Large intestine (tissue), 3 donors: Measurements from ENCODE around the gene SERPINB11. TPM values are rescaled to one million over a fixed set of nuclear protein-coding genes. Genes with fewer than 3 reads are reported as not detected.
"Not testable (repeated sequence)": the region's sequence is repeated elsewhere in the genome, so short reads cannot be mapped to it uniquely, and the experiment has no call there.

Source experiments
- DNase-seq, 2 donors: peaks; one replicate each; pipeline versions ENCODE4 v3.0.0 to v3.0.0-alpha.2; 2013
- H3K27ac ChIP-seq: one replicate; pipeline ENCODE4 v1.5.1; 2013; ENCODE audit warnings: low read length
- H3K27me3 ChIP-seq: 2 replicates; pipeline ENCODE4 v1.6.1; 2013; ENCODE audit warnings: low read length; ENCODE audit not compliant: control insufficient read depth, insufficient read depth
- H3K36me3 ChIP-seq: 2 replicates; pipeline ENCODE4 v1.6.1; 2013; ENCODE audit warnings: low read length; ENCODE audit not compliant: control insufficient read depth, insufficient read depth
- H3K4me1 ChIP-seq: one replicate; pipeline ENCODE4 v1.6.1; 2013; ENCODE audit warnings: low read length; ENCODE audit not compliant: control insufficient read depth, insufficient read depth
- H3K4me3 ChIP-seq: one replicate; pipeline ENCODE4 v1.5.1; 2013; ENCODE audit warnings: low read length
- H3K9me3 ChIP-seq: one replicate; pipeline ENCODE4 v1.6.1; 2013; ENCODE audit warnings: mild to moderate bottlenecking, low read depth, low read length, moderate library complexity; ENCODE audit not compliant: control insufficient read depth
- WGBS: methylation state at CpG from one replicate; pipeline ENCODE4 v1.1.5; 2013; ENCODE audit warnings: low lambda C conversion rate; ENCODE audit not compliant: insufficient coverage; 5-methylcytosine and 5-hydroxymethylcytosine counted together
- polyA plus RNA-seq: library from polyadenylated mRNA; unstranded; fragments of 120-200 nt; gene quantifications from one replicate; pipeline ENCODE4 v1.2.1, GENCODE V29; 2013

Gene SERPINB11
- polyA plus RNA-seq, 1 donor = not detected

DNA sequence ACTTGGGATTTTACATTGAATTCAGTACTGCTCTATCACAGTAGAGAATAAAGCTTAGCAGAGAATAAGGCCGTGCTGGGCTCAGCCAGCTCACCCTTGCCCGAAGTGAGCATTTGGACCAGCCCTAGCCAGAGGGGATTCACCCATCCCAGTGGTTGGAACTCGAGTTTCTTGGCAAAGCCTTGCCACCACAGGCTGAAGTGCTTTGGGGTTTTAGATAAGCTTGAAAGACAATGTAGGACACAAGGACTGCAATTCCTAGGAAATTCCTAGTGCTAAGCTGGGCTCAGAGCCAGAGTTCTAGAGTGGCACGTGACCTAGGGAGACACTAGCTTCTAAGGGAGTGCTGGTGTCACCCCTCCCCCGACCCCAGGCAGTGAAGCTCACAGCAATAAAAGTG, 28.0 kb downstream of the SERPINB11 start:
- no peaks in the 10 kb centered on the region for H3K27me3 ChIP-seq
- no peak overlapping the region for H3K27ac ChIP-seq
- peak; percentile 6 to 31 for DNase-seq
- no peak overlapping the region for H3K4me3 ChIP-seq
- no peaks in the 10 kb centered on the region for H3K4me1 ChIP-seq
- no CpG with 5 or more reads among the region's 5 CpGs for WGBS
- no peaks in the 10 kb centered on the region for H3K9me3 ChIP-seq
- H3K36me3 ChIP-seq = no peaks in the 10 kb centered on the region

DNA sequence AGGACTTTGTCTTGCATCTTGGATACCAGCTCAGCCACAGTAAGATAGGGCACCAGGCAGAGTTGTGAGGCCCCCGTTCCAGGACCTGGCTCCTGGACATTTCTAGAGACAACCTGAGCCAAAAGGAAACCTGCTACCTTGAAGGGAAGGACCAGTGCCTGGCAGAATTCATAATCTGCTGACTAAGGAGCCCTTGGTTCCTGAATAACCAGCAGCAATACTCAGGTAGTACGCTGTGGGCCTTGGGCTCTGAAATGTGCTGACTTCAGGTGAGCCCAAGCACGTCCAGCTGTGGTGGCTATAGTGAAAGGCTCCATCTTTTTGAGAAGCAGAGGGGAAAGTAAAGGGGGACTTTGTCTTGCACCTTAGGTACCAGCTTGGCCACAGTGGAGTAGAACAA, 28.5 kb downstream of the SERPINB11 start:
- DNase-seq = no peak
- H3K27ac ChIP-seq = no peak overlapping the region

DNA sequence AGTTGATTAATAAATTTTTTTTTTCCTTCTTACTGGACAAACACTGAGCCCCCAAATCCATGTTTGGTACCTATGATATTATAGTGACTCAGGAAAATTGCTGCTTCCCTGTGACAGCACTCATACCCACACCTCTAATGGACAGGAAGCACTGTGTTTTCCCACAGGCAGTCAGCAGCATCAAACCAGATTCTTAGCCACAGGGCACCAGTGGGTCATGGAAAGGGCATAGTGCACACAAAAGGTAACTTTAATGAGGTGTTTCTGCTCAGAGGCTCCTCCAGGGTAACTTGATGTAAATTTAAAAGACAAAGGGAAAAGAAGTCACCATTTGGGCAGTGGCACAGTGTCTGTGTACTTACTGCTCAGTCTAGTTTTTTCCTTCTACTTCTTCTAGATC, 34.1 kb downstream of the SERPINB11 start:
- Histone ChIP-seq H3K36me3 (no peaks in the 10 kb centered on the region), H3K9me3 (no peaks in the 10 kb centered on the region), H3K27me3 (no peaks in the 10 kb centered on the region), H3K27ac (no peak overlapping the region), H3K4me1 (no peaks in the 10 kb centered on the region), H3K4me3 (no peak overlapping the region)
- no peak for DNase-seq

More for the DNA sequence above, 28.5 kb downstream of the SERPINB11 start:
- WGBS = no CpG with 5 or more reads among the region's 3 CpGs
- Histone ChIP-seq H3K4me3 (no peak overlapping the region), H3K4me1 (no peaks in the 10 kb centered on the region), H3K27me3 (no peaks in the 10 kb centered on the region), H3K36me3 (no peaks in the 10 kb centered on the region), H3K9me3 (no peaks in the 10 kb centered on the region)

DNA sequence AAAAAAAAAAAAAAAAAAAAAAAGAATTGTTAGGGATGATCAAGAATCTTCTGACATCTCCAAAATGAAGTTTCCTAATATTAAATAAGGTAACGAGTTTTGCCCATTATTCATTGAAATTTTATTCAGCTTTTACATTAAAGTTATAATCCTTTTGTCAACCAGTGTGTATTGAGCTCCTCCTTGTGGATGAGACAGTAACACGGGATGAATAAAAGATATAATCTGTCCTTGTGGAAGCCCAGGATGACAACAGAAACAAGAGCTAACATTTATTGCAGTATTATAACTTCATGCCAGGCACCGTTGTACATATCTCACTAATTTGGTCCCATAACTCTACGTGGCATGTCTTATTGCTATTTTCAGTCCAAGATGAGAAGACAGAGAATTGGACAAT, 39.0 kb downstream of the SERPINB11 start:
- H3K4me1 ChIP-seq = no peaks in the 10 kb centered on the region
- no peak overlapping the region for H3K4me3 ChIP-seq
- no peaks in the 10 kb centered on the region for H3K9me3 ChIP-seq
- H3K27me3 ChIP-seq = no peaks in the 10 kb centered on the region
- no peaks in the 10 kb centered on the region for H3K36me3 ChIP-seq
- H3K27ac ChIP-seq = no peak overlapping the region
- 71% methylated on average over 1 of the region's 4 CpGs for WGBS
- no peak for DNase-seq

DNA sequence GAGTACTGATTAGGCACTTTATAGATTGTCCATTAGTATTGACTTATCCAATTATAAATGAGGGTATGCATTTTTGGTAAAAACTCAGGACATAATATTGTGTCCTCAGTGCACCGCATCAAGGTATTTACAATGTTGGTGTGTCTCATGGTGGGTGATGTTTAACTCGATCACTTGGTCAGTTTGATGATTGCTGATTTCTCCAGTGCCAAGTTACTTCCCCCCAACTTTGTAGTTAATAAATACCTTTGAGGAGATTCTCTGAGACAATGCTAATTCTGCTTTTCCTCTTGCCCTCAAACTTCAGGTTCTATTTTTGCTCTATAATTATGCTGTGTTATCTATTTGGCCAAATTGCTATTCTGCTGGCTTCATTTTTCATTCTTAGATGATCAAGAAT, 44.2 kb downstream of the SERPINB11 start:
- no peaks in the 10 kb centered on the region for H3K36me3 ChIP-seq
- DNase-seq = no peak
- H3K27me3 ChIP-seq = no peaks in the 10 kb centered on the region
- no peaks in the 10 kb centered on the region for H3K9me3 ChIP-seq
- no peak overlapping the region for H3K4me3 ChIP-seq
- WGBS = no CpG with 5 or more reads among the region's 2 CpGs
- no peaks in the 10 kb centered on the region for H3K4me1 ChIP-seq
- no peak overlapping the region for H3K27ac ChIP-seq

DNA sequence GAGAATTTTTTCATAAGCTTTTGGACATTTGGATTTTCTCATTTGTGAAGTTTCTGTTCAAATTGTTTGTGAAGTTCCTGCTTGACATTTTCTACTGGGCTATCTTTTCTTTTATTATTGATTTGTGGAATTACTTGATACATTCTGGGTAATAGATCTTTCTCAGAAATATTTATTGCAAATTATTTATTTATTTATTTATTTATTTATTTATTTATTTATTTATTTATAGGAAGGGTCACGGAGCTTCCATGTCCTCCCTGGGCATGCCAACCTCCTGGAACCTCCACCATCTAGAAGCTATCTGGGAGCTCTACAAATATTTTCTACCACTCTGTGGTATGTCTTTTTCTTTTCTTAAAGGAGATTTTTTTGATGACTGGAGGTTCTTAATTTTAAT, 46.7 kb downstream of the SERPINB11 start:
- WGBS = no CpG with 5 or more reads among the region's 1 CpG
- DNase-seq = no peak
- H3K4me3 ChIP-seq = no peak overlapping the region
- H3K9me3 ChIP-seq = no peaks in the 10 kb centered on the region
- no peaks in the 10 kb centered on the region for H3K36me3 ChIP-seq
- H3K27me3 ChIP-seq = no peaks in the 10 kb centered on the region
- no peak overlapping the region for H3K27ac ChIP-seq
- H3K4me1 ChIP-seq = no peaks in the 10 kb centered on the region

DNA sequence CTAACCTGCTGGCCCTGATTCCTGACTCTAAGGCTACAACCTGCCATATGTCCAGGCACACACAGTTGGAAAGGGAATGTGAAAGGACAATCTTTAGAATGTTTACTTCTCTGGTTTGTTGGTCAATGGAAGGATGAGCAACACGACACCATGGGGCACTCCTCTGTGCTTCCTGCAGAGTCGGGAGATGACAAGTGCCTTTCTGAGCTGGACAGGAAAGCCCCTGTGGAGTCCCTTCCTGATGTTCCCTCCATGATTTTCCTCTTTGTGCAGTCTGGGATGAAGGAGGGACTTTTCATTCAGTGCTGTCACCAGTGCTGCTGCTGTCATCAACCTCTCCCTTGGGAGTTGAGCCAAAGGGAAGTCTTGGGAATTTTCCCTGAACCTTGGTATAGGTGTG, 49.9 kb downstream of the SERPINB11 start:
- no peak for DNase-seq
- no peaks in the 10 kb centered on the region for H3K27me3 ChIP-seq
- no peaks in the 10 kb centered on the region for H3K36me3 ChIP-seq
- H3K4me1 ChIP-seq = no peaks in the 10 kb centered on the region
- H3K4me3 ChIP-seq = no peak overlapping the region
- WGBS = 100% methylated on average over 1 of the region's 2 CpGs
- no peak overlapping the region for H3K27ac ChIP-seq
- no peaks in the 10 kb centered on the region for H3K9me3 ChIP-seq

DNA sequence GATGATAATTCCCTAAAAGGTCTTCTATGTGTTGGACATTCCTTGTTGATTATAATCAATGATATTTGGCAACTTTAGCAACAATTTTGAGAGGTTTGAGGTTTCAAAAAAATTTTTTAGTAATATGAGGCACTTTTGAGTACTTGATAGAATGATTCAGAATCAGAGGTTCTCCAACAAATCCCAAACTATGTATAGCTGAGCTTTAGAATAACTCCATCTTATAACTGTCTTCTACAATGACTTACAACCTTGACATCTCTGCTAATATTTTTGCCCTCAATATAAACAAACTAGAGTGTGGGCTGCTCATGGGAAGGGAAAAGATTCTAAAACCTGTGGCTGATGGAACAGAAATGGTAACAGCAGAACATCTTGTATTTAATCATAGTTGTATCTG, 50.9 kb downstream of the SERPINB11 start:
- H3K4me1 ChIP-seq = no peaks in the 10 kb centered on the region
- no peak overlapping the region for H3K27ac ChIP-seq
- DNase-seq = no peak
- H3K4me3 ChIP-seq = no peak overlapping the region
- no peaks in the 10 kb centered on the region for H3K27me3 ChIP-seq
- no peaks in the 10 kb centered on the region for H3K9me3 ChIP-seq
- no peaks in the 10 kb centered on the region for H3K36me3 ChIP-seq

DNA sequence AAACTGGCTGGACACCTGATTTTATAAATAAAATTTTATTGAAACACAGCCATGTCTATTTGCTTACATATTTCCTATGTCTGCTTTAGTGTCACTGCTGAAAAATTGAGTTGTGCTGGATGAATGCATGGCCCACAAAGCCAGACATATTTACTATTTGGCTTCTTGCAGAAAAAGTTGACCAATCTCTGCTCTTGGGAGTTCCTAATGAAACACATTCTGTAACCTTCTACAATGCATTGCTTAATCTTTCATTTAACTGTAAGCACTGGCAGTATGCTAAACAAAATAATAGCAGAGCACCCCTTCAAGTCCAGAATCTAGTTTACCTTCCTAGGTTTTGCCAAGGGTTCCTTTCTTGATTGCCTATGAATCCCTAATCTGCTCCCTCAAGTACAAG, 54.8 kb downstream of the SERPINB11 start:
- H3K36me3 ChIP-seq = no peaks in the 10 kb centered on the region
- no peaks in the 10 kb centered on the region for H3K27me3 ChIP-seq
- H3K27ac ChIP-seq = no peak overlapping the region
- no peaks in the 10 kb centered on the region for H3K4me1 ChIP-seq
- DNase-seq = no peak
- H3K4me3 ChIP-seq = no peak overlapping the region
- no peaks in the 10 kb centered on the region for H3K9me3 ChIP-seq

DNA sequence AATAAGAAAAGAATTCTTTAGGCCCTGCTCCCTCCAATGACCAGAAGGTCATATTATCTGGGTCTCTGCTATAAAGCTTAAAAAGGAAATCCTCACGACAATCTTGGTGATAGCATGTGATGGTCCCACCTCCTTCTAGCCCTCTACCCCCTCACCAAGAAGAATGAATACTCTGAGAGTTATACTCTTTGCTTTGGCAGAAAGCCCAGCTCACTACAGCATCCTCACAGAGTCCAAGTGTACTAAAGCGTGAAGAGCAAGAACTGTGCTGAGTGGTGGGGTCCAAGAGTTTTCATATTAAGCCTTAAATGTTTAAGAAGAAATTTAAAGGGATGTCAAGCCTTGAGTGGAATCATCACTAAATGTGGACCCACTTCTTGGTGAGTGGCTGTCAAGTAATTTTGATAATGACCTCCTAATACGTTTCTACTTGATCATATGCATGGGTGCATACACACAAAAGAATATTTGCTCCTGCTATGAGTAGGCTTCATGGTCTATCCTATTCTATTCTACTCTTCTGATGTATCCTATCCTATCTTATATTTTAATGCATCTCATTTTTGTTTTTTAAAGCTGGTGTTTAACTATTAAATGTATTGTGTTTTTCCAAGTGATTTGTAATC, 56.0 kb downstream of the SERPINB11 start:
- no peaks in the 10 kb centered on the region for H3K9me3 ChIP-seq
- DNase-seq = no peak
- no peaks in the 10 kb centered on the region for H3K27me3 ChIP-seq
- no peak overlapping the region for H3K27ac ChIP-seq
- no peaks in the 10 kb centered on the region for H3K36me3 ChIP-seq
- no CpG with 5 or more reads among the region's 3 CpGs for WGBS
- no peaks in the 10 kb centered on the region for H3K4me1 ChIP-seq
- no peak overlapping the region for H3K4me3 ChIP-seq

DNA sequence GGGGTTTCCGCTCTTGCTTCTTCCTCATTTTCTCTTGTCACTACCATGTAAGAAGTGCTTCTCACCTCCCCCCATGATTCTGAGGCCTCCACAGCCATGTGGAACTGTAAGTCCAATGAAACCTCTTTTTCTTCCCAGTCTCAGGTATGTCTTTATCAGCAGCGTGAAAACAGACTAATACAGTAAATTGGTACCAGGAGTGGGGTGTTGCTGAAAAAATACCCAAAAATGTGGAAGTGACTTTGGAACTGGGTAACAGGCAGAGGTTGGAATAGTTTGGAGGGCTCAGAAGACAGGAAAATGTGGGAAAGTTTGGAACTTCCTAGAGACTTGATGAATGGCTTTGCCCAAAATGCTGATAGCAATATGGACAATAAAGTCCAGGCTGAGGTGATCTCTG, 57.0 kb downstream of the SERPINB11 start:
- DNase-seq, H3K4me3 ChIP-seq, H3K27me3 ChIP-seq, H3K4me1 ChIP-seq, H3K9me3 ChIP-seq, H3K36me3 ChIP-seq, H3K27ac ChIP-seq: not testable (repeated sequence)
- 100% methylated on average over 1 of the region's 2 CpGs for WGBS
